Effector memory CD4-positive, alpha-beta T cell (primary cell): ENCODE data around the gene NRIP1.

Experiments
- DNase-seq, 3 donors: peaks; one replicate each; pipeline ENCODE4 v3.0.0-alpha.2; 2020
- H3K27ac ChIP-seq: 2 replicates; pipeline ENCODE4 v1.7.0; 2013; ENCODE audit warnings: mild to moderate bottlenecking, low read length, moderate library complexity; ENCODE audit not compliant: insufficient read depth, poor library complexity, severe bottlenecking
- H3K27me3 ChIP-seq: replicated peaks from 2 replicates; pipeline ENCODE4 v1.7.0; 2013; ENCODE audit warnings: mild to moderate bottlenecking, low read length; ENCODE audit not compliant: insufficient read depth, control insufficient read depth, poor library complexity, severe bottlenecking
- H3K36me3 ChIP-seq: 2 replicates; pipeline ENCODE4 v1.7.0; 2013; ENCODE audit warnings: mild to moderate bottlenecking, low read length, moderate library complexity; ENCODE audit not compliant: control insufficient read depth, insufficient read depth
- H3K4me1 ChIP-seq: 2 replicates; pipeline ENCODE4 v1.7.0; 2013; ENCODE audit warnings: low read length, mild to moderate bottlenecking; ENCODE audit not compliant: control insufficient read depth, insufficient read depth, poor library complexity, severe bottlenecking
- H3K4me3 ChIP-seq: 2 replicates; pipeline ENCODE4 v1.7.0; 2013; ENCODE audit warnings: low read length, low read depth, mild to moderate bottlenecking; ENCODE audit not compliant: insufficient read depth, poor library complexity, severe bottlenecking
- H3K9me3 ChIP-seq: 2 replicates; pipeline ENCODE4 v1.7.0; 2013; ENCODE audit warnings: mild to moderate bottlenecking, low read length, moderate library complexity; ENCODE audit not compliant: control insufficient read depth

The NRIP1 gene

DNA sequence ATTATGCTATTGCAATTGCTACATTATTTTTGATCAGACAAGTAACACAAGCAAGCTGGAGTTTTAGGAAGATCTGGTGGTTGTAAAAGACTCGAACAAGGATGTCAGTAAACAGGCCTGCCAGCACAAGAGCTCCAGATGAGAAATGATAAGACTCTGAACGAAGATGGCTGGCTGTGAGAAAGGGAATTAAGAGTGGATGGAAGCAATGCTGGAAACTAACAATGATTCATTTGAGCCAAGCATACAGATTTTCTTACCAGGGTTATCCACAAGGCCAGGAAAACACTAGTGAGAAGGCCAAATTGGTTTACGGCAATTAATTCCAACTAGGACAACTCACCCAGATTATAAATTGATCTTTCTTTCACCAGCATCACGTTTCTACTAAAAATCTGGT lies 54.2 kb downstream of the NRIP1 start:
- no peaks in the 10 kb centered on the region for H3K36me3 ChIP-seq
- H3K9me3 ChIP-seq = no peaks in the 10 kb centered on the region
- no peaks in the 10 kb centered on the region for H3K27me3 ChIP-seq
- no peak overlapping the region for H3K4me3 ChIP-seq
- DNase-seq = no peak
- no peak overlapping the region for H3K27ac ChIP-seq
- no peaks in the 10 kb centered on the region for H3K4me1 ChIP-seq

DNA sequence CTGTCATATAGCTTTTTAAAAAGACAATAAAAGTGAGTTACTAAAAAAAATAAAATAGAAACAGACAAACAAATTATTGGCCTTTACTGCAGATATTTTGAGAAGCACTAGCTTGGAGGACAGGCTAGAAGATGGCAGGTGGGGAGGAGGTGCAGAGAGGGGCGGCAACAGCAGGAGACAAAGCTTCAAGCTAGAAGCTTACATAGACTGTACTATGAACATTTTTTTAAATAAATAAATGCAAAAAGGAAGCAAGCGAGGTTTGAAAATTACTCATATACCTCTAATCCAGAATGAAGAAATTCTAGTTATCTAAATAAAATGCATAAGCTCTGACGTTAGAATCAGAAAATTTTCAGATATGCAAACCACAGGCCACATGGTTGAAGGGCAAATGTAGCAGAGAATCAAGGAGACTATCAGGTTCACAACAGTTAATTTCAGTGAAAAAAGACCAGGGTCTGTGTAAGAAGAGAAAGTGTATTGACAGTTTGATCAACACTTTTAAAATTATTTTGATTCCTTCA lies 54.9 kb downstream of the NRIP1 start:
- no peaks in the 10 kb centered on the region for H3K9me3 ChIP-seq
- no peak overlapping the region for H3K27ac ChIP-seq
- no peak for DNase-seq
- no peaks in the 10 kb centered on the region for H3K4me1 ChIP-seq
- H3K4me3 ChIP-seq = no peak overlapping the region
- no peaks in the 10 kb centered on the region for H3K36me3 ChIP-seq
- H3K27me3 ChIP-seq = no peaks in the 10 kb centered on the region

DNA sequence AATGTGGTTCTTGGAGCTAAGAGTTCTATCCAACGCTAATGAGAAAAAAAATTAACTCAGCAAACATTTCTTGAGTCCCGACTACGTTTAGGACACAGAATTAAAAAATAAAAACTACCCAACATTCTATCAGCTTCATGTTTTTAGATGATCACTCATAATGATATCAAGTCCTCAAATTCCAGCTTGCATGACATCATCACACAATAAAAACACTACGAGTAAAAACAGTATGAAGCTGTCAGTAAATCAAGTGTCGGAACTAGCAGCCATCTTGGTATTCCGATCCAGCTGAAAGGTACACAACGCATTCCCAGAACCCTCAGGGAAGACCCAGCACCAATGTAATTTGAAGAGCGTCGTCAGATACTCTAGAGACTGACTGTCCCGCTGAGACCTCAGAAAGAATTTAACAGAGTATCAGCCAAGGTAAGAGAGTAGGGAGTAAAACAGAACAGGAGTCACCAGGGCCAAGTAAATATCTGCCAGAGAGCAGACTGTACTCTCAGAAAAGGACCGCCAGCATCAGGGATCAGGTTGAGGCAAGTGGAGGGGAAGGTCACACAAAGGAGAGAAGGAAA lies 57.0 kb downstream of the NRIP1 start:
- no peak overlapping the region for H3K27ac ChIP-seq
- H3K27me3 ChIP-seq = no peaks in the 10 kb centered on the region
- no peak overlapping the region for H3K4me3 ChIP-seq
- H3K36me3 ChIP-seq = no peaks in the 10 kb centered on the region
- DNase-seq = no peak
- no peaks in the 10 kb centered on the region for H3K4me1 ChIP-seq
- no peaks in the 10 kb centered on the region for H3K9me3 ChIP-seq

GRCh38 chr21:15006594-15007230 lies 58.1 kb downstream of the NRIP1 start:
- no peak for DNase-seq
- Histone ChIP-seq H3K27ac (no peak overlapping the region), H3K4me3 (no peak overlapping the region), H3K4me1 (no peaks in the 10 kb centered on the region), H3K27me3 (no peaks in the 10 kb centered on the region), H3K36me3 (no peaks in the 10 kb centered on the region), H3K9me3 (no peaks in the 10 kb centered on the region)

DNA sequence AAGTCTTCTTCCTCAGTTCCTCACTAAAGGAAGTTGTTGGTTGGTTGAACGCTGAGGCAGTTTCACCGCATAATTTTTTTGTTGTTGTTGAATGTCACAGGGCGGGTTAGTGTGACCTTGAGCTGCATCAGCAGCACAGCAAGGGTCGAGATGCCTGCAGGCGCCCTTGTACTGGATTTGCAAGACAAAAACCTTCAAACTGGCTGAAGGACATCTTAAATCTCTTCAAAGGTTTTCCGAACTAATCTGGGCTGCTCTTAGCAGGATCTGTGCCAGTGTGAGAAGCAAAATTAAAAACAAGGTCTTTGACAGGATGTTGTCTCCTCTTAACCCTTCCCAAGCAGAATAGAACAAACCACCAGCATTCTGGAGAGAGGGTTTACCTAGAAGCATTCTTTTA lies 59.4 kb downstream of the NRIP1 start:
- H3K4me3 ChIP-seq = no peak overlapping the region
- H3K4me1 ChIP-seq = no peaks in the 10 kb centered on the region
- no peaks in the 10 kb centered on the region for H3K36me3 ChIP-seq
- H3K27ac ChIP-seq = no peak overlapping the region
- no peaks in the 10 kb centered on the region for H3K9me3 ChIP-seq
- DNase-seq = no peak
- H3K27me3 ChIP-seq = no peaks in the 10 kb centered on the region

DNA sequence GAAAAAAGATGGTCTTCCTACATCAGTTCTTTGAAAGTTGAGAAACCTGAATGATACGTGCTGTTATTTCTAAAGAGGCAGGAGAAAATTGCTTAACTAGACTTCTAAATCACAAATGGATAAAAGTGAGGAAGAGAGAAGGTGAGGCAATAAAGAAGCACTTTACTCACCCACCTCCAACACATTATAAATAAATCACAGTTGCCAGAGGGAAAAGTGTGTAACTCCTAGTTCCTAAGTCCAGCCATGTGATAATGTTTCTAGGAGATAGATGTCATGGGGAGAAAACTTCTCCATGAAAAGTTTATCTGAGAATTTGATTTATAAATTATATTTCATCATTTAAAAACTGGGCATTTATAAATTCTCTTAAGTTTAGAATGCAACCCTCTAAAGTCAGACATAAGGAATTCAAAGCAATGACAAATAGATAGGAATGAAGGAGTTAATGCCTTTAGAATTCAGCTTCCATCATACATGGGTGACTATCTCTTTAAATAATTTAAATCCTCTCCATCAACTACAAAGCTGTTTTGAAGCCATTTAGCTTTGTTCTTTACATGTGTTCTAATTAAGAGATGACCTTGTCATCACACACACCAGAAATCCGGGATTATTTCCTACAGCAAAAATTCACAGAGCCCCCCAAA lies 60.0 kb downstream of the NRIP1 start:
- H3K4me3 ChIP-seq = no peak overlapping the region
- H3K9me3 ChIP-seq = no peaks in the 10 kb centered on the region
- H3K4me1 ChIP-seq = no peaks in the 10 kb centered on the region
- no peak overlapping the region for H3K27ac ChIP-seq
- H3K27me3 ChIP-seq = no peaks in the 10 kb centered on the region
- no peaks in the 10 kb centered on the region for H3K36me3 ChIP-seq
- DNase-seq = no peak

DNA sequence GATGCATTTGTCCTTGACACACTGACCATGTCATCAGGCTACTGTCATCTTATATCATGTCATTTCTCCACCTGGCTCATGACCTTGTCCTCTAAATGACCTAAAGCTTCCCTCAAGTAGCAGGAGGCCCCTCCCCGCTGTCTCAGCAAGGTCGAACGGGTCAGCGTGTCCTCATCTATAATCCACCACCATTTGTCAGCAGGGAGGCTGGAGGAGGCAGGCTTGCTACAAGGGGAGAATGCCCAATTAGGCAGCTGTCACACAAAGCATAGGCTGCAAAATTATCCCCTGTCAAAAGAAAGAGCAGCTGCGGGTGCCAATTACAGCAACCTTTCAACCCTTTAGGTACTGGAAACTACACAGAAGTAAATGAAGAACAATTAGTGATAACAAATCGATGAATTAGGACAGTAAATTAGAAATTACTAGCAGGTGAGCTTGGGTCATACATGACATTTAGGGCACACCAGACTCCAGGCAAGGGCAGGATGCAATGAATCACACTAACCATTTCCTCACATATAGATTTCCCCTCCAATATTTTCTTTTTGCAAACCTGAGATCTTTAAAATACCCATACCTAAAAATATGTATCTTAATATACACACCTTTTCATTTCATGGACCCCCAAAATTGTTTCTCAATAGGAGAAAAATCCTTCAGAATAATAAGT lies 61.2 kb downstream of the NRIP1 start:
- H3K36me3 ChIP-seq = no peaks in the 10 kb centered on the region
- H3K9me3 ChIP-seq = no peaks in the 10 kb centered on the region
- no peaks in the 10 kb centered on the region for H3K27me3 ChIP-seq
- H3K4me1 ChIP-seq = no peaks in the 10 kb centered on the region
- no peak overlapping the region for H3K4me3 ChIP-seq
- DNase-seq = no peak
- H3K27ac ChIP-seq = no peak overlapping the region

GRCh38 chr21:15001857-15002606 lies 62.8 kb downstream of the NRIP1 start:
- no peak overlapping the region for H3K27ac ChIP-seq

DNA sequence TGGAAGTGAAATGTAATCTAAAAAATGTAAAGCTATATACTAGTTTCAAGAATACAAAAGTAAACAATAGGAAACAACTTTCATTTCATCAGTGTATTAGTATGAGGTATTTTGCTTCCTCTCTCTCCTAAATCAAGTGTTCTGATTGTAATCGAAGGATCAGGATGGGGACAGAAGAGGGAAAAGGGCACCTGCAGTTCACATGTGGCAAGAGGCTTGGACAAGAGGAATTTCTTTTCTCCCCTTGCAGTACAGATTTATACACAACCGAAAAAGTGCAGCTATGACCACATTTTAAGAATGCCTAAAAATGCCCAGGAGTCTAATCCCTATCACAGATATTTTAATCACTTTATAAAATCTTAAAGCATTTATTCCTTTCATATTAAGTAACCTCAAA lies 63.7 kb downstream of the NRIP1 start:
- Histone ChIP-seq H3K4me1 (no peaks in the 10 kb centered on the region), H3K27ac (no peak overlapping the region), H3K9me3 (no peaks in the 10 kb centered on the region), H3K27me3 (no peaks in the 10 kb centered on the region), H3K4me3 (no peak overlapping the region), H3K36me3 (no peaks in the 10 kb centered on the region)
- DNase-seq = no peak

More at GRCh38 chr21:15001857-15002606, 62.8 kb downstream of the NRIP1 start:
- Histone ChIP-seq H3K36me3 (no peaks in the 10 kb centered on the region), H3K9me3 (no peaks in the 10 kb centered on the region), H3K4me3 (no peak overlapping the region), H3K4me1 (no peaks in the 10 kb centered on the region), H3K27me3 (no peaks in the 10 kb centered on the region)
- DNase-seq = no peak
